OCI-LY1 (cell line): ENCODE results near the gene CCL8.

Source experiments
- H2AFZ ChIP-seq: fragments of 200-600 bp; sonication (generic), shearing (Covaris generic); 2 replicates; pipeline ENCODE4 v1.6.0; 2014; ENCODE audit warnings: antibody characterized with exemption, mild to moderate bottlenecking, low read length
- H3F3A ChIP-seq: fragments of 200-600 bp; sonication (generic), shearing (Covaris generic); 2 replicates; pipeline ENCODE4 v1.6.0; 2014; ENCODE audit warnings: mild to moderate bottlenecking, antibody characterized with exemption, low read length, moderate library complexity; ENCODE audit not compliant: insufficient read depth
- H3K27ac ChIP-seq: fragments of 200-600 bp; sonication (generic); 2 replicates; pipeline ENCODE4 v1.5.1; 2014; ENCODE audit warnings: low read length, mixed run types, mild to moderate bottlenecking, low read depth; ENCODE audit not compliant: poor library complexity, severe bottlenecking
- H3K27me3 ChIP-seq: fragments of 200-600 bp; sonication (generic); 2 replicates; pipeline ENCODE4 v1.6.0; 2014; ENCODE audit warnings: antibody characterized with exemption, mild to moderate bottlenecking, low read length, moderate library complexity; ENCODE audit not compliant: insufficient read depth
- H3K36me3 ChIP-seq: fragments of 200-600 bp; sonication (generic); 2 replicates; pipeline ENCODE4 v1.6.1; 2014; ENCODE audit warnings: mild to moderate bottlenecking, antibody characterized with exemption, low read length, moderate library complexity, mixed read lengths; ENCODE audit not compliant: insufficient read depth
- H3K4me1 ChIP-seq: fragments of 200-600 bp; sonication (generic); 2 replicates; pipeline ENCODE4 v1.5.1; 2014; ENCODE audit warnings: mild to moderate bottlenecking, low read length, moderate library complexity; ENCODE audit not compliant: insufficient read depth, severe bottlenecking
- H3K4me2 ChIP-seq: fragments of 200-600 bp; sonication (generic), shearing (Covaris generic); 2 replicates; pipeline ENCODE4 v1.6.1; 2014; ENCODE audit warnings: low read length
- H3K4me3 ChIP-seq: fragments of 200-600 bp; sonication (generic); 2 replicates; pipeline ENCODE4 v1.5.1; 2014; ENCODE audit warnings: low read length, low read depth, mild to moderate bottlenecking, mixed read lengths; ENCODE audit not compliant: poor library complexity, severe bottlenecking
- H3K79me2 ChIP-seq: fragments of 200-600 bp; shearing (Covaris generic); 2 replicates; pipeline ENCODE4 v1.6.1; 2016; ENCODE audit warnings: mixed run types, low read length, mixed read lengths; ENCODE audit not compliant: insufficient read depth
- H3K9ac ChIP-seq: fragments of 200-600 bp; sonication (generic), shearing (Covaris generic); 2 replicates; pipeline ENCODE4 v1.6.1; 2014; ENCODE audit warnings: mild to moderate bottlenecking, low read length, mixed read lengths
- H3K9me2 ChIP-seq: fragments of 200-600 bp; sonication (generic), shearing (Covaris generic); 2 replicates; pipeline ENCODE4 v1.6.1; 2014; ENCODE audit warnings: low read depth, mild to moderate bottlenecking, low read length, mixed read lengths
- H3K9me3 ChIP-seq: fragments of 200-600 bp; shearing (Covaris generic); 2 replicates; pipeline ENCODE4 v1.6.1; 2014; ENCODE audit warnings: low read length, mixed read lengths
- H4K20me1 ChIP-seq: fragments of 200-600 bp; sonication (generic), shearing (Covaris generic); 2 replicates; pipeline ENCODE4 v1.6.0; 2016; ENCODE audit warnings: mild to moderate bottlenecking, low read length; ENCODE audit not compliant: insufficient read depth
- EZH2 ChIP-seq: fragments of 200-600 bp; sonication (generic), shearing (Covaris generic); IDR thresholded peaks from 2 replicates; pipeline ENCODE4 v1.8.0; 2017; ENCODE audit warnings: borderline replicate concordance, mixed run types, mild to moderate bottlenecking, antibody characterized with exemption, low read length, moderate library complexity, mixed read lengths
- TF ChIP-seq, protein P1 (sequence below): fragments of 200-600 bp; sonication (generic), shearing (Covaris generic); IDR thresholded peaks from 2 replicates; pipeline ENCODE4 v1.5.1; 2017; ENCODE audit warnings: mild to moderate bottlenecking, antibody characterized with exemption, low read length, moderate library complexity, mixed read lengths

Gene CCL8

GRCh38 chr17:34370997-34371395, 51.8 kb downstream of the CCL8 start:
- H3K9me2 ChIP-seq, result no peaks in the 10 kb centered on the region
- no peak overlapping the region for H2AFZ ChIP-seq
- H3K9ac ChIP-seq, result no peak overlapping the region
- no peaks in the 10 kb centered on the region for H3F3A ChIP-seq
- H3K79me2 ChIP-seq, result no peaks in the 10 kb centered on the region
- H3K27ac ChIP-seq, result no peak overlapping the region
- no peak overlapping the region for H3K4me2 ChIP-seq
- no peaks in the 10 kb centered on the region for H4K20me1 ChIP-seq
- H3K36me3 ChIP-seq, result no peaks in the 10 kb centered on the region
- no peaks in the 10 kb centered on the region for H3K4me1 ChIP-seq
- no peak for TF ChIP-seq EZH2
- TF ChIP-seq, protein P1, sequence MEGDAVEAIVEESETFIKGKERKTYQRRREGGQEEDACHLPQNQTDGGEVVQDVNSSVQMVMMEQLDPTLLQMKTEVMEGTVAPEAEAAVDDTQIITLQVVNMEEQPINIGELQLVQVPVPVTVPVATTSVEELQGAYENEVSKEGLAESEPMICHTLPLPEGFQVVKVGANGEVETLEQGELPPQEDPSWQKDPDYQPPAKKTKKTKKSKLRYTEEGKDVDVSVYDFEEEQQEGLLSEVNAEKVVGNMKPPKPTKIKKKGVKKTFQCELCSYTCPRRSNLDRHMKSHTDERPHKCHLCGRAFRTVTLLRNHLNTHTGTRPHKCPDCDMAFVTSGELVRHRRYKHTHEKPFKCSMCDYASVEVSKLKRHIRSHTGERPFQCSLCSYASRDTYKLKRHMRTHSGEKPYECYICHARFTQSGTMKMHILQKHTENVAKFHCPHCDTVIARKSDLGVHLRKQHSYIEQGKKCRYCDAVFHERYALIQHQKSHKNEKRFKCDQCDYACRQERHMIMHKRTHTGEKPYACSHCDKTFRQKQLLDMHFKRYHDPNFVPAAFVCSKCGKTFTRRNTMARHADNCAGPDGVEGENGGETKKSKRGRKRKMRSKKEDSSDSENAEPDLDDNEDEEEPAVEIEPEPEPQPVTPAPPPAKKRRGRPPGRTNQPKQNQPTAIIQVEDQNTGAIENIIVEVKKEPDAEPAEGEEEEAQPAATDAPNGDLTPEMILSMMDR, result no peak
- no peaks in the 10 kb centered on the region for H3K27me3 ChIP-seq
- H3K9me3 ChIP-seq, result no peaks in the 10 kb centered on the region
- no peak overlapping the region for H3K4me3 ChIP-seq
